ENCODE results near the gene CEP350. TPM values are rescaled to one million over a fixed set of nuclear protein-coding genes. Genes with fewer than 3 reads are reported as not detected.

Gene CEP350
- total RNA-seq, 2 donors from 2014 or later: 32.2 to 42.2 TPM

- no peaks in the 10 kb centered on the region for H3K36me3 Mint-ChIP-seq (ENCODE audit: low read depth)
- TF ChIP-seq CTCF (conservative IDR thresholded peaks at IDR 0.05): no peak
These were observed 198.4 kb downstream of the CEP350 start for GRCh38 chr1:180153032-180153431.

GRCh38 chr1:180154003-180154324 lies 199.4 kb downstream of the CEP350 start:
- no peak for TF ChIP-seq CTCF (conservative IDR thresholded peaks at IDR 0.05)
- Mint-ChIP-seq H3K27ac (peak overlapping the region; percentile 69), H3K27me3 (ENCODE audit: insufficient read depth) (peaks cover 44% of the 10 kb centered on the region), H3K9me3 (no peaks in the 10 kb centered on the region), H3K4me1 (peaks cover 38% of the 10 kb centered on the region), H3K4me3 (peak overlapping the region; percentile 89), H3K36me3 (ENCODE audit: low read depth) (no peaks in the 10 kb centered on the region)
- Histone ChIP-seq H3K4me1 (ENCODE audit: control insufficient read depth, insufficient read depth, low read length) (peaks cover 28% of the 10 kb centered on the region), H3K9ac (ENCODE audit: extremely low read depth, low read length, poor library complexity, severe bottlenecking) (peak overlapping the region; percentile 44), H3K9me3 (ENCODE audit: control insufficient read depth, low read length) (no peaks in the 10 kb centered on the region), H3K27me3 (ENCODE audit: control insufficient read depth, insufficient read depth, low read length, poor library complexity, severe bottlenecking) (peaks cover 33% of the 10 kb centered on the region), H3K27ac (ENCODE audit: low read depth, low read length) (no peak overlapping the region), H3K36me3 (ENCODE audit: control insufficient read depth, insufficient read depth, low read length) (no peaks in the 10 kb centered on the region), H3K4me3 (ENCODE audit: low read length) (peak overlapping the region; percentile 94)
- DNase-seq: no peak
- 19 to 29% methylated on average over 6 to 7 of the region's 7 CpGs for WGBS, 2 experiments (ENCODE audit: insufficient coverage in 1 of 2, insufficient read length in 1 of 2)

More at GRCh38 chr1:180153032-180153431, 198.4 kb downstream of the CEP350 start:
- Mint-ChIP-seq H3K4me3 (no peak overlapping the region), H3K4me1 (peaks cover 29% of the 10 kb centered on the region), H3K9me3 (no peaks in the 10 kb centered on the region), H3K27ac (no peak overlapping the region), H3K27me3 (ENCODE audit: insufficient read depth) (peaks cover 44% of the 10 kb centered on the region)
- H3K4me1 ChIP-seq (ENCODE audit: control insufficient read depth, insufficient read depth, low read length): peaks cover 19% of the 10 kb centered on the region
- no peak overlapping the region for H3K4me3 ChIP-seq (ENCODE audit: low read length)
- no peak overlapping the region for H3K9ac ChIP-seq (ENCODE audit: extremely low read depth, low read length, poor library complexity, severe bottlenecking)
- H3K9me3 ChIP-seq (ENCODE audit: control insufficient read depth, low read length): no peaks in the 10 kb centered on the region
- 91 to 100% methylated on average over 5 of the region's 5 CpGs for WGBS, 2 experiments (ENCODE audit: insufficient coverage in 1 of 2, insufficient read length in 1 of 2)
- H3K36me3 ChIP-seq (ENCODE audit: control insufficient read depth, insufficient read depth, low read length): no peaks in the 10 kb centered on the region
- H3K27ac ChIP-seq (ENCODE audit: low read depth, low read length): no peak overlapping the region
- peaks cover 33% of the 10 kb centered on the region for H3K27me3 ChIP-seq (ENCODE audit: control insufficient read depth, insufficient read depth, low read length, poor library complexity, severe bottlenecking)
- DNase-seq: no peak

GRCh38 chr1:180154325-180155181 lies 199.9 kb downstream of the CEP350 start, which contains the start of gene QSOX1:
Gene QSOX1 (plus strand): TSS chr1:180154869. CDS start chr1:180154908, 39 bp downstream.
- H3K27me3 Mint-ChIP-seq (ENCODE audit: insufficient read depth): peaks cover 44% of the 10 kb centered on the region
- no peaks in the 10 kb centered on the region for H3K36me3 Mint-ChIP-seq (ENCODE audit: low read depth)
- peak within 1 kb of the TSS; percentile 89 for H3K4me3 Mint-ChIP-seq
- H3K9ac ChIP-seq (ENCODE audit: extremely low read depth, low read length, poor library complexity, severe bottlenecking): peak within 1 kb of the TSS; percentile 44
- peaks cover 33% of the 10 kb centered on the region for H3K27me3 ChIP-seq (ENCODE audit: control insufficient read depth, insufficient read depth, low read length, poor library complexity, severe bottlenecking)
- DNase-seq: peak; percentile 96
- peak within 1 kb of the TSS; percentile 69 for H3K27ac Mint-ChIP-seq
- no peaks in the 10 kb centered on the region for H3K9me3 Mint-ChIP-seq
- no peaks in the 10 kb centered on the region for H3K36me3 ChIP-seq (ENCODE audit: control insufficient read depth, insufficient read depth, low read length)
- peaks cover 30% of the 10 kb centered on the region for H3K4me1 ChIP-seq (ENCODE audit: control insufficient read depth, insufficient read depth, low read length)
- peak within 1 kb of the TSS; percentile 94 for H3K4me3 ChIP-seq (ENCODE audit: low read length)
- peak; percentile 37 for TF ChIP-seq CTCF (conservative IDR thresholded peaks at IDR 0.05)
- no peak within 1 kb of the TSS for H3K27ac ChIP-seq (ENCODE audit: low read depth, low read length)
- WGBS, 2 experiments (ENCODE audit: insufficient coverage in 1 of 2, insufficient read length in 1 of 2): 0% methylated on average over 38 to 100 of the region's 100 CpGs
- H3K9me3 ChIP-seq (ENCODE audit: control insufficient read depth, low read length): no peaks in the 10 kb centered on the region
- H3K4me1 Mint-ChIP-seq: peaks cover 44% of the 10 kb centered on the region
